HG03175 (cell line): Measurements from ENCODE around the gene SRRM3.
A peak's percentile ranks its signal among the peaks of the same experiment; 100 is the strongest.
"Not testable (repeated sequence)": the region's sequence is repeated elsewhere in the genome, so short reads cannot be mapped to it uniquely, and the experiment has no call there.

Experiments
- ATAC-seq: cut with Tn5 transposase; IDR thresholded peaks from one replicate; pipeline ENCODE4 v1.9.1; 2021; ENCODE audit warnings: mild to moderate bottlenecking, moderate library complexity; ENCODE audit not compliant: unreplicated experiment

SRRM3 gene

GRCh38 chr7:76226878-76227423, 25.3 kb downstream of the SRRM3 start:
- not testable (repeated sequence) for ATAC-seq

GRCh38 chr7:76230214-76230613, 28.5 kb downstream of the SRRM3 start:
- ATAC-seq, result no peak

- ATAC-seq, result no peak
These were observed 29.4 kb downstream of the SRRM3 start for GRCh38 chr7:76231071-76231470.

DNA sequence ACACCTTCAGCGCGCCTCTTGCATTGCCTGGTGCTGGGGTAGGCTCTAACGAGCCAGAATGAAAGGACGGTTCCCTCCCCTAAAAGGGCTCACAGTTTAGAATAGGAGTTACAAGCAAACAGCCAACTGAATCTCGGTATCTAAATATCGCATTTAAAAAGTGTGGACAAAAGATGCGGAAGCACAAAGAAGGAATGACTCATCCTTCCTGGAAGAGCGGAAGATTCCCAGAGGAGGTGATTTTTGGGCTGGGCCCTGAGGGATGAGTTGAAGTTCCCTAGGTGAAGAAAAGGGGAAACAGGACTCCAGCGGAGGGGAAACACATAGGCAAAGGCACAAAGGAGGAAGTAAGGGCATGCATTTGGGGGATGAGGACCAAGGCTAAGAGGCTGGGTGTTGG, 29.9 kb downstream of the SRRM3 start:
- ATAC-seq, result no peak

DNA sequence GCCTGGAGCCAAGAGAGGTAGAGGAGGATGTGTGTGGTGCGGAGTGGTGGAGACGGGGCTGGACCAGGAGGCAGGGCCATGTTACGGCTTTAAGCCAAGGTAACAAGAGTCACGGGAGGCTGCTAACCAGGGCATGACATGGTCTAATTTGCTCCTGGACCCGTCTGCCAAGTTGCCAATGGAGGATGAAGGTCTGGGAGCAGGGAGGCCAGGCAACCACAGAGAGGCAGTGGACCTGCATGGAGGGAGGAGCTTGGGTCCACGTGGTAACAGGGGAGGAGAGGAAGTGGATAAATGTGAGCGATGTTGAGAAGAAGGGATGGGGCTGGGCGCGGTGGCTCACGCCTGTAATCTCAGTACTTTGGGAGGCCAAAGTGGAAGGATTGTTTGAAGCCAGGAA, 31.0 kb downstream of the SRRM3 start:
- no peak for ATAC-seq

- no peak for ATAC-seq
These were observed 32.0 kb downstream of the SRRM3 start for GRCh38 chr7:76233538-76234281.

- no peak for ATAC-seq
These were observed 32.5 kb downstream of the SRRM3 start for GRCh38 chr7:76234282-76234584.

DNA sequence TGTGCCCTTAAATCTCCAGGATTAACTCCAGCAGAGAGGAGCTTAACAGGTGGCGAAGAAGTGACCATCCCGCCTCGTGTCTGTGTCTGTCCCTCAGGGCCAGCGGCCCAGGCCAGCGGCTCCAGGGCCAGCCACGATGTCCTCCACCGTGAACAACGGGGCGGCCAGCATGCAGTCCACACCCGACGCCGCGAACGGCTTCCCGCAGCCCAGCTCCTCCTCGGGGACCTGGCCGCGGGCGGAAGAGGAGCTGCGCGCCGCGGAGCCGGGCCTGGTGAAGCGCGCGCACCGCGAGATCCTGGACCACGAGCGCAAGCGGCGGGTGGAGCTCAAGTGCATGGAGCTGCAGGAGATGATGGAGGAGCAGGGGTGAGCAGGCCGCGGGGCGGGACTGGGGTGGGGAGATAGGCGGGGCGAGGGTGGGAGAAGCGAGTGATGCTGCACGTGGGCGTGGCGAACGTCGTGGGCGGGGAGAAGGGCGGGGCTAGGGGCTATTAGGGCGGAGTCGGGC, 33.3 kb downstream of the SRRM3 start:
- peak; percentile 60 for ATAC-seq

GRCh38 chr7:76236224-76236623, 34.5 kb downstream of the SRRM3 start:
- no peak for ATAC-seq

DNA sequence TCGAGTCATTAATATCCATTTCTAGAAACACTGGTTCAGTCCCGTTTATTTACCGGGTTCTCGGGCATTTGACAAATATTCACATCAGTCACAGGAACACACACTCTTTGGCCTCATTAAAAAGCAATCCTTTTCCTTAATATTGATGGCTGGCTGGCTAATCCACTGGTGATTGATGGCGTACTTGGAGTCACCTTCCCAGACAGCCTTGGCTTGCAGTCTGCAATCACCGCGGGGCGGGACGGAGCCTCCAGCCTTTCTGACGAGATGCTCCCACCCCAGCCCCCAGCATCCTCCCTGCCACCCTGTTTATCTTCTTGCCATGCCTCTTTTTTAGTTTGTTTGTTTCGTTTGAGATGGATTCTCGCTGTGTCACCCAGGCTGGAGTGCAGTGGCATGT, 36.6 kb downstream of the SRRM3 start:
- no peak for ATAC-seq

GRCh38 chr7:76241141-76241540, 39.4 kb downstream of the SRRM3 start:
- ATAC-seq, result no peak

- ATAC-seq, result not testable (repeated sequence)
These were observed 40.9 kb downstream of the SRRM3 start for GRCh38 chr7:76242517-76243063.

- ATAC-seq, result no peak
These were observed 43.2 kb downstream of the SRRM3 start for GRCh38 chr7:76244781-76245391.

DNA sequence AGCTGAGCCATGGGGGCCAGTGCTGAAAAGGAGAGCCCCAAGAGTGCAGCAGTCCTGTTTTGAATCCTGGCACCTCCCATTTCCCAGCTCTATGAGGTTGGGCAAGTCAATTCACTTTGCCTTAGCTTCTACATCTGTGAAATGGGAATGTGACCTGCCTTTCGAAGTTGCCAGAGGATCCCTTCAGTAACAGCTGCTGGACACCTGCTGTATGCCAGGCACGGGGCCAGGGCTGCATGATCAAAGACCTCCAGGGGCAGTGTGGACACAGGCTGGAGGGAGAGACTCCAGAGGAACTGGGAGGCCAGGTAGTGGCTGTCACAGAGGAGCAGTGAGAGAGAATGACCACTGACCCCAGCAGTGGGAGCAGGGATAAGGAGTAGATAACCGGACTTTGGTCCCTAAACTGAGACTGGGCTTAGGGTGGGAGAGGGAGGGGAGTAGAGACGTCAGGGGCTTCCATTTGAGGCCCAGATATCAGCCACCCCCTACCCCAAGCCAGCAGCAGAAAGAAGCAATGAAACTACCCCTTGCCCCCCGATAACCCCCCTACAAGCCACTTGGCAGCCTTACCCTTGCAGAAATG, 45.2 kb downstream of the SRRM3 start:
- no peak for ATAC-seq

GRCh38 chr7:76247938-76248337, 46.2 kb downstream of the SRRM3 start:
- ATAC-seq, result no peak

DNA sequence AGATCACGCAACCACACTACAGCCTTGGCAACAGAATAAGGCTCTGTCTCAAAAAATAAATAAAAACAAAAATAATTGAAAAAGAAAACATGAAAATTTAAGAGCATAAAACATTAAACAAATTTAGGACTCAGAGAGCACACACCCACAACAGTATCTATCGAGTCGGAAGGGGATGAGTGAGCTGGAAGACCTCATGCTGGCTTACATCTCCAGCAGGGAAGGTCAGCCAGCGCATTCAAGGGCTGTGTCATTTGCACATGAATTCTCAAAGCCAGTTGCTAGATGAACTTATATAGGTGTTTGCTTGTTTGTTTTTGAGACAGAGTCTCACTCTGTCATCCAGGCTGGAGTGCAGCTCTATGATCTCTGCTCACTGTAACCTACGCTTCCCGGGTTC, 50.3 kb downstream of the SRRM3 start:
- no peak for ATAC-seq

DNA sequence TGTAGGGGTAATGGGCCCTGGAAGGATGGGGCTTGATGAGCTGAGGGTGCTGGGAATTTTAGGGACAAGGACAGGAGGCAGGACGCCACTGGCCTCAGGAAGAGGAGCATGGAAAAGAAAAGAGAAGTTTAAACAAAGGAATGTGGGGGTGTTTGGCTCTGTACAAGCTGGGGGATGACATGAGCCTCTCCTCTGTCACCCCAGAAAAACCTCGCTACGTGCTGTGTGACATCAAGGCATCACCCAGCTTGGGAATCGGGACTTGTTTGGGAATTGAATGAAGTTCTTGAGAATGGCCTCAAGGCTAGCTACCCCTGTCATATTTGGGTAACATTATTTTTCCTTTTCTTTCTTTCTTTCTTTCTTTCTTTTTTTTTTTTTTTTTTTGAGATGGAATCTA, 53.1 kb downstream of the SRRM3 start:
- no peak for ATAC-seq

DNA sequence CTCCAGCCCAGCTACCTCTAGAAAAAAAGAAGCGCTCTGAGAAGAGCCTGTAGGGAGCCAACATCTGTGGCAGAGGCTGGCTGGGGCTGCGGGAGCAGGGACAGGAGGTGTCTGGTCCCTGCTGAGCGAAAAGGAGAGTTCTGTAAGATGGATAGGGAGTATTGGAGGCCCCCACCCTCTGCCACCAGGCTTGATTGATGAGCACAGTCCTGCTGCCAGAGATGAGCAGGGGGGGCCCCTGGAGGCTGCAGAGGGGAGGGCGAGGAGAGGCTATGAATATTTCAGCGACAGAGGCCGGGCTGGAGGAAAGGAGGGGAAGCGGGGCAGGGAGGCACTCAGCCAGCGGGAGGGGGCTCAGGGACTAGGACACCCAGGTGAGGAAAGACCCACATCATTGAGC, 56.3 kb downstream of the SRRM3 start:
- no peak for ATAC-seq

- no peak for ATAC-seq
These were observed 57.7 kb downstream of the SRRM3 start for GRCh38 chr7:76259124-76260093.

DNA sequence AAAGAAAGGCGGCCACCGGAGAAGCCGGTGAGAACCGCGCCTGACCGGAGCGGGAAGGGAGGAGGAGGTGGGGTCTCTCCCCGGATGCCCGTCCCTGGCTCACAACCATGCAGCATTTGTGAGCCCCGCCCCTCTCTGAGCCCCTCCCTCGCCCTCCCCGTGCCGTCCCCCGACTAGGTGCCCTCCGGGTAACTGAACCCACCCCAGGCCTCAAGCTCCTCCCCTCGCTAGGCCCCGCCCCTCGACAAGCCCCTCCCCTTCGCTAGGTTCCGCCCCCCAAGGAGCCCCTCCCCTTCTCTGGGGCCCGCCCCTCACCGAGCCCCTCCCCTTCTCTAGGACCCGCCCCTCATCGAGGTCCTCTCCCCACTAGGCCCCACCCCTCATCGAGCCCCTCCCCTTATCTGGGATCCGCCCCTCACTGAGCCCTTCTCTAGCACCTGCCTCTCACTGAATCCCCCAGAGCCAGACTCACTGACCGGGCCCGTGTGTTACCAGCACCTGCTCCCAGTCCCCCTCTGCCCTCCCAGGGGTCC, 58.5 kb downstream of the SRRM3 start:
- no peak for ATAC-seq
